Measurements from ENCODE around the gene RERG. TPM values are rescaled to one million over a fixed set of nuclear protein-coding genes. Genes with fewer than 3 reads are reported as not detected.

The RERG gene
- polyA plus RNA-seq, 1 experiment = not detected

GRCh38 chr12:15214851-15215601 is 6.2 kb downstream of the RERG start:
- CTCF ChIA-PET = interaction anchor here (1.1 to 1.8 kb wide), 2 partner anchors 11 to 65 kb away, joined by 3 to 7 read pairs; no protein-coding TSS in a partner anchor
- Histone ChIP-seq H3K27me3 (ENCODE audit: control insufficient read depth, insufficient read depth, low read length) (peaks cover 2% of the 10 kb centered on the region; the same call in 1 of the 2 replicates), H3K36me3 (ENCODE audit: control insufficient read depth, insufficient read depth, low read length) (no peaks in the 10 kb centered on the region), H3K4me3 (ENCODE audit: low read depth, low read length) (no peak overlapping the region)
- no peak for TF ChIP-seq CTCF (IDR thresholded peaks at IDR 0.05; ENCODE audit: insufficient read depth, low read depth, low read length)
- no peak for DNase-seq (ENCODE audit: low read depth)
- POLR2A ChIA-PET = no interaction called here

GRCh38 chr12:15212930-15213329 is 8.3 kb downstream of the RERG start:
- CTCF ChIA-PET = interaction anchor here (0.6 to 1.9 kb wide), 4 partner anchors 9 to 1006 kb away, joined by 3 to 19 read pairs (median 4); partner anchors contain the start of gene RERG
- no peak overlapping the region for H3K4me3 ChIP-seq (ENCODE audit: low read depth, low read length)

GRCh38 chr12:15209782-15210181 is 11.4 kb downstream of the RERG start:
- no peak overlapping the region for H3K4me3 ChIP-seq (ENCODE audit: low read depth, low read length)
- TF ChIP-seq CTCF (IDR thresholded peaks at IDR 0.05; ENCODE audit: insufficient read depth, low read depth, low read length) = no peak
- CTCF ChIA-PET = interaction anchor here (0.7 kb wide), 1 partner anchor 14 kb away, joined by 3 read pairs; no protein-coding TSS in a partner anchor
- no peak for DNase-seq (ENCODE audit: low read depth)
- no peaks in the 10 kb centered on the region for H3K36me3 ChIP-seq (ENCODE audit: control insufficient read depth, insufficient read depth, low read length)
- peaks cover 1% of the 10 kb centered on the region; the same call in 1 of the 2 replicates for H3K27me3 ChIP-seq (ENCODE audit: control insufficient read depth, insufficient read depth, low read length)
- POLR2A ChIA-PET = no interaction called here

More at GRCh38 chr12:15212930-15213329, 8.3 kb downstream of the RERG start:
- Histone ChIP-seq H3K27me3 (ENCODE audit: control insufficient read depth, insufficient read depth, low read length) (peaks cover 2% of the 10 kb centered on the region; the same call in 1 of the 2 replicates), H3K36me3 (ENCODE audit: control insufficient read depth, insufficient read depth, low read length) (no peaks in the 10 kb centered on the region)
- TF ChIP-seq CTCF (IDR thresholded peaks at IDR 0.05; ENCODE audit: insufficient read depth, low read depth, low read length) = no peak
- POLR2A ChIA-PET = no interaction called here
- no peak for DNase-seq (ENCODE audit: low read depth)

- ChIA-PET POLR2A (no interaction called here), CTCF (interaction anchor here (0.7 to 2.7 kb wide), 2 partner anchors 12 to 15 kb away, joined by 3 to 14 read pairs; partner anchors contain the start of gene RERG)
- no peaks in the 10 kb centered on the region for H3K36me3 ChIP-seq (ENCODE audit: control insufficient read depth, insufficient read depth, low read length)
- H3K27me3 ChIP-seq (ENCODE audit: control insufficient read depth, insufficient read depth, low read length) = peaks cover 1% of the 10 kb centered on the region; the same call in 1 of the 2 replicates
- DNase-seq (ENCODE audit: low read depth) = no peak
- no peak overlapping the region for H3K4me3 ChIP-seq (ENCODE audit: low read depth, low read length)
- TF ChIP-seq CTCF (IDR thresholded peaks at IDR 0.05; ENCODE audit: insufficient read depth, low read depth, low read length) = no peak
Observed at GRCh38 chr12:15208871-15209656, 12.2 kb downstream of the RERG start.

GRCh38 chr12:15208140-15208539 is 13.1 kb downstream of the RERG start:
- ChIA-PET CTCF (interaction anchor here (2.7 kb wide), 1 partner anchor 13 kb away, joined by 14 read pairs; the partner anchor contains the start of gene RERG), POLR2A (no interaction called here)
- DNase-seq (ENCODE audit: low read depth) = no peak

More at GRCh38 chr12:15208140-15208539, 13.1 kb downstream of the RERG start:
- Histone ChIP-seq H3K27me3 (ENCODE audit: control insufficient read depth, insufficient read depth, low read length) (peaks cover 1% of the 10 kb centered on the region; the same call in 1 of the 2 replicates), H3K4me3 (ENCODE audit: low read depth, low read length) (no peak overlapping the region), H3K36me3 (ENCODE audit: control insufficient read depth, insufficient read depth, low read length) (no peaks in the 10 kb centered on the region)
- TF ChIP-seq CTCF (IDR thresholded peaks at IDR 0.05; ENCODE audit: insufficient read depth, low read depth, low read length) = peak; percentile 38
